WTC11 (cell line): Measurements from ENCODE around the gene AQP9. TPM values are rescaled to one million over a fixed set of nuclear protein-coding genes. Genes with fewer than 3 reads are reported as not detected.

Experiments
- ATAC-seq: fragments of 200-7000 bp; cut with Tn5 transposase; 2 replicates; pipeline ENCODE4 v1.10.0; 2021; ENCODE audit warnings: mild to moderate bottlenecking, moderate library complexity
- CTCF ChIA-PET: fragments of 300-600 bp; sonication (Branson Sonifier 250); formaldehyde crosslinking; loops from one replicate; lab custom pipeline; 2021; ENCODE audit warnings: antibody characterized with exemption; lab: Charles Lee
- POLR2A ChIA-PET: fragments of 350-600 bp; sonication (Branson Sonifier 250); formaldehyde crosslinking; loops from one replicate; lab custom pipeline; 2021; ENCODE audit warnings: antibody characterized with exemption; lab: Charles Lee
- DNase-seq: peaks from one replicate; pipeline ENCODE4 v3.0.0; 2021; ENCODE audit warnings: low spot score
- H3K27ac Mint-ChIP-seq: 2 replicates; pipeline ENCODE4 v1.8.0; 2021; ENCODE audit warnings: mixed read lengths
- H3K27me3 Mint-ChIP-seq: 2 replicates; pipeline ENCODE4 v1.8.0; 2021; ENCODE audit warnings: low read depth, mild to moderate bottlenecking, moderate library complexity, mixed read lengths
- H3K36me3 Mint-ChIP-seq: 2 replicates; pipeline ENCODE4 v1.8.0; 2021; ENCODE audit warnings: mixed read lengths
- H3K4me1 Mint-ChIP-seq: 2 replicates; pipeline ENCODE4 v1.8.0; 2022; ENCODE audit warnings: mixed read lengths
- H3K4me3 Mint-ChIP-seq: 2 replicates; pipeline ENCODE4 v1.8.0; 2021; ENCODE audit warnings: mild to moderate bottlenecking, moderate library complexity, mixed read lengths
- H3K9me3 Mint-ChIP-seq: 2 replicates; pipeline ENCODE4 v1.8.0; 2021; ENCODE audit warnings: mixed read lengths
- AFF4 ChIP-seq: sonication (generic); formaldehyde crosslinking; IDR thresholded peaks from 2 replicates; pipeline ENCODE4 v1.8.1; 2023; ENCODE audit warnings: mild to moderate bottlenecking, missing genetic modification reagents, borderline replicate concordance
- AR ChIP-seq: fragments of 250-450 bp; sonication (Bioruptor Pico); IDR thresholded peaks from 2 replicates; pipeline ENCODE4 v1.9.0; 2021; ENCODE audit warnings: mild to moderate bottlenecking
- CREB1 ChIP-seq: sonication (generic); formaldehyde crosslinking; IDR thresholded peaks from 2 replicates; pipeline ENCODE4 v1.8.0; 2023; ENCODE audit warnings: mild to moderate bottlenecking, missing genetic modification reagents
- CTCF ChIP-seq: fragments of 200-600 bp; IDR thresholded peaks from 2 replicates; pipeline ENCODE4 v1.8.0; 2022; ENCODE audit warnings: antibody characterized with exemption
- GABPB1 ChIP-seq: sonication (generic); formaldehyde crosslinking; IDR thresholded peaks from 2 replicates; pipeline ENCODE4 v1.8.1; 2023; ENCODE audit warnings: mild to moderate bottlenecking, missing genetic modification reagents
- GRHL2 ChIP-seq: fragments of 250-450 bp; sonication (Bioruptor Pico); IDR thresholded peaks from 2 replicates; pipeline ENCODE4 v1.8.0; 2022; ENCODE audit warnings: mild to moderate bottlenecking, moderate library complexity; ENCODE audit not compliant: insufficient replicate concordance, severe bottlenecking
- IRF2 ChIP-seq: sonication (generic); formaldehyde crosslinking; IDR thresholded peaks from 2 replicates; pipeline ENCODE4 v1.8.0; 2022; ENCODE audit warnings: low read depth, missing genetic modification reagents, borderline replicate concordance
- NFE2L1 ChIP-seq: sonication (generic); formaldehyde crosslinking; IDR thresholded peaks from 2 replicates; pipeline ENCODE4 v1.8.1; 2023; ENCODE audit warnings: missing genetic modification reagents
- NFYB ChIP-seq: sonication (generic); formaldehyde crosslinking; conservative IDR thresholded peaks from 2 replicates; pipeline ENCODE4 v1.8.0; 2022; ENCODE audit warnings: low read depth, missing genetic modification reagents
- NR1H2 ChIP-seq: sonication (generic); formaldehyde crosslinking; IDR thresholded peaks from 2 replicates; pipeline ENCODE4 v1.9.0; 2021; ENCODE audit warnings: mild to moderate bottlenecking, moderate library complexity, missing genetic modification reagents
- PRRX2 ChIP-seq: fragments of 250-450 bp; sonication (Bioruptor Pico); IDR thresholded peaks from 2 replicates; pipeline ENCODE4 v1.8.0; 2021; ENCODE audit warnings: mild to moderate bottlenecking
- SMAD3 ChIP-seq: sonication (generic); formaldehyde crosslinking; IDR thresholded peaks from 2 replicates; pipeline ENCODE4 v1.8.0; 2022; ENCODE audit warnings: missing genetic modification reagents, mild to moderate bottlenecking, borderline replicate concordance
- SMAD4 ChIP-seq: sonication (generic); formaldehyde crosslinking; IDR thresholded peaks from 2 replicates; pipeline ENCODE4 v1.8.0; 2022; ENCODE audit warnings: mild to moderate bottlenecking, missing genetic modification reagents
- ZNF121 ChIP-seq: sonication (generic); formaldehyde crosslinking; IDR thresholded peaks from 2 replicates; pipeline ENCODE4 v1.8.0; 2023; ENCODE audit warnings: missing genetic modification reagents
- ZNF396 ChIP-seq: fragments of 250-450 bp; sonication (Bioruptor Pico); IDR thresholded peaks from 2 replicates; pipeline ENCODE4 v1.8.0; 2021; ENCODE audit warnings: mild to moderate bottlenecking, moderate library complexity, borderline replicate concordance
- ZNF416 ChIP-seq: fragments of 250-450 bp; sonication (Bioruptor Pico); IDR thresholded peaks from 2 replicates; pipeline ENCODE4 v1.9.0; 2021; ENCODE audit warnings: mild to moderate bottlenecking, inconsistent platforms
- total RNA-seq: library from RNA; stranded (reverse); gene quantifications from 3 replicates; pipeline ENCODE4 v1.2.3, GENCODE V29; 2021
- TF ChIP-seq, protein P1 (sequence below): sonication (generic); formaldehyde crosslinking; IDR thresholded peaks from 2 replicates; pipeline ENCODE4 v1.8.1; 2023; ENCODE audit warnings: mild to moderate bottlenecking, moderate library complexity, missing genetic modification reagents

The AQP9 gene
- total RNA-seq, 1 experiment from 2014 or later = 0.07 TPM

DNA sequence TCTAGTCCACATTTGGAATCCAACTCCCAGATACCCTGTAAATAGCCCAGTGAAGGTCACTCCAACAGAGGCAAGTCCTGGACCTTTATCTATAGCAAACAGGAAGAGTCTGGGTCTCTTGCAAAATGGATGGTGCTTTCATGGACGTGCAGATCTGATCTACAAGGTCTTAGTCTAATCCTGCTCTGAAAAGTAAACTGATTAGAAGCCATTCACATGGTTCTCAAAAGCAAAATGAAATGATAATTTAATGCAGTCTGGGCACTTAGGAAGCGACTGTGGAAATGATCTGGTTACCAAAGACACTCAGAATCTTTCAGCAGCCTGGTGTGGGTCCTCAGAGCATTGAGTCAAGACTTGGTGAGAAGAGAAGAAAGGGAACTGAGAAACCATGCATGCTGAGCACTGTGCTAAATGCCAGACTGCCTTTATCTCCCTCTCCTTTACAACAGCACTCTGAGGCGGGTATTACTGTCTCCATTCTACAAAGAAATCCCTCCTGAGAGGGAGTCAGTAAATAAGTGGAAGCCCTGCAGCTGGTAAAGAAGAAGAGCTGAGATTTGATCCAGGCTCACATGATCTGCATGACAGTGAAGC lies 29.0 kb downstream of the AQP9 start:
- Mint-ChIP-seq H3K9me3 (no peaks in the 10 kb centered on the region), H3K27ac (no peak overlapping the region), H3K4me1 (no peaks in the 10 kb centered on the region), H3K27me3 (peaks cover 3% of the 10 kb centered on the region; the same call in 1 of the 2 replicates), H3K36me3 (no peaks in the 10 kb centered on the region), H3K4me3 (no peak overlapping the region)
- POLR2A ChIA-PET = no interaction called here
- no peak for ATAC-seq
- CTCF ChIA-PET = interaction anchor here (1.2 to 1.4 kb wide), 2 partner anchors 16 to 416 kb away, joined by 3 read pairs; no protein-coding TSS in a partner anchor
- no peak for DNase-seq
- TF ChIP-seq SMAD4 (CRISPR knock-in tag) = no peak
- no peak for TF ChIP-seq NFE2L1
- no peak for TF ChIP-seq IRF2 (CRISPR knock-in tag)
- TF ChIP-seq CTCF = no peak
- TF ChIP-seq SMAD3 (CRISPR knock-in tag) = no peak
- TF ChIP-seq CREB1 (CRISPR knock-in tag) = no peak
- TF ChIP-seq NR1H2 (CRISPR knock-in tag) = no peak

GRCh38 chr15:58169934-58170333 lies 31.8 kb downstream of the AQP9 start:
- CTCF ChIA-PET = no interaction called here
- no peaks in the 10 kb centered on the region for H3K9me3 Mint-ChIP-seq
- no peaks in the 10 kb centered on the region for H3K4me1 Mint-ChIP-seq
- ATAC-seq (no peak), DNase-seq (no peak)
- TF ChIP-seq GRHL2 (CRISPR knock-in tag) = no peak
- no peak for TF ChIP-seq NFYB
- TF ChIP-seq GABPB1 (CRISPR knock-in tag) = no peak
- no peak for TF ChIP-seq ZNF121
- H3K36me3 Mint-ChIP-seq = no peaks in the 10 kb centered on the region
- POLR2A ChIA-PET = no interaction called here
- H3K4me3 Mint-ChIP-seq = no peak overlapping the region
- H3K27me3 Mint-ChIP-seq = 0 out of 2 replicates have a peak, but pooled peaks cover 4% of the 10 kb centered on the region
- H3K27ac Mint-ChIP-seq = no peak overlapping the region

- H3K4me3 Mint-ChIP-seq = no peak overlapping the region
- ATAC-seq = no peak
- TF ChIP-seq ZNF396 (CRISPR knock-in tag) (no peak), NR1H2 (CRISPR knock-in tag) (no peak), AR (CRISPR knock-in tag) (no peak), ZNF121 (no peak), ZNF416 (CRISPR knock-in tag) (no peak)
- TF ChIP-seq, all 79 proteins: peak for 0
- H3K27ac Mint-ChIP-seq = no peak overlapping the region
- H3K9me3 Mint-ChIP-seq = no peaks in the 10 kb centered on the region
- ChIA-PET POLR2A (no interaction called here), CTCF (interaction anchor here (1.1 to 1.5 kb wide), 3 partner anchors 14 to 421 kb away, joined by 3 to 5 read pairs (median 4); no protein-coding TSS in a partner anchor)
- 0 out of 2 replicates have a peak, but pooled peaks cover 4% of the 10 kb centered on the region for H3K27me3 Mint-ChIP-seq
- no peaks in the 10 kb centered on the region for H3K4me1 Mint-ChIP-seq
- no peaks in the 10 kb centered on the region for H3K36me3 Mint-ChIP-seq
- DNase-seq = no peak
Measured at GRCh38 chr15:58171476-58172061, 33.4 kb downstream of the AQP9 start.

- no peak for DNase-seq
- Mint-ChIP-seq H3K27me3 (0 out of 2 replicates have a peak, but pooled peaks cover 4% of the 10 kb centered on the region), H3K4me1 (no peaks in the 10 kb centered on the region), H3K27ac (no peak overlapping the region), H3K4me3 (no peak overlapping the region), H3K36me3 (no peaks in the 10 kb centered on the region), H3K9me3 (no peaks in the 10 kb centered on the region)
- CTCF ChIA-PET = interaction anchor here (0.6 to 1.3 kb wide), 3 partner anchors 104 to 424 kb away, joined by 3 to 7 read pairs (median 4); no protein-coding TSS in a partner anchor
- POLR2A ChIA-PET = no interaction called here
- no peak for ATAC-seq
- TF ChIP-seq AFF4 (CRISPR knock-in tag) (no peak), PRRX2 (CRISPR knock-in tag) (no peak)
- TF ChIP-seq, protein P1, sequence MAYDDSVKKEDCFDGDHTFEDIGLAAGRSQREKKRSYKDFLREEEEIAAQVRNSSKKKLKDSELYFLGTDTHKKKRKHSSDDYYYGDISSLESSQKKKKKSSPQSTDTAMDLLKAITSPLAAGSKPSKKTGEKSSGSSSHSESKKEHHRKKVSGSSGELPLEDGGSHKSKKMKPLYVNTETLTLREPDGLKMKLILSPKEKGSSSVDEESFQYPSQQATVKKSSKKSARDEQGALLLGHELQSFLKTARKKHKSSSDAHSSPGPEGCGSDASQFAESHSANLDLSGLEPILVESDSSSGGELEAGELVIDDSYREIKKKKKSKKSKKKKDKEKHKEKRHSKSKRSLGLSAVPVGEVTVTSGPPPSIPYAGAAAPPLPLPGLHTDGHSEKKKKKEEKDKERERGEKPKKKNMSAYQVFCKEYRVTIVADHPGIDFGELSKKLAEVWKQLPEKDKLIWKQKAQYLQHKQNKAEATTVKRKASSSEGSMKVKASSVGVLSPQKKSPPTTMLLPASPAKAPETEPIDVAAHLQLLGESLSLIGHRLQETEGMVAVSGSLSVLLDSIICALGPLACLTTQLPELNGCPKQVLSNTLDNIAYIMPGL (CRISPR knock-in tag) = no peak
Measured at GRCh38 chr15:58174709-58175108, 36.5 kb downstream of the AQP9 start.
